PC-3 (cell line): ENCODE measurements around the gene STARD3. TPM values are rescaled to one million over a fixed set of nuclear protein-coding genes. Genes with fewer than 3 reads are reported as not detected.
A peak's percentile ranks its signal among the peaks of the same experiment; 100 is the strongest.

ENCODE experiments used
- ATAC-seq: fragments of 200-7000 bp; cut with Tn5 transposase; 2 replicates; pipeline ENCODE4 v1.9.1; 2020; ENCODE audit warnings: mild to moderate bottlenecking, moderate library complexity
- BruUV-seq: library from RNA; stranded (reverse); fragments of 400-500 nt; replicated peaks from 2 replicates; lab custom pipeline; 2021; lab: Mats Ljungman, UMichigan
- CTCF ChIA-PET: fragments of 300-600 bp; sonication (Branson Sonifier 250); formaldehyde crosslinking; loops from one replicate; lab custom pipeline; 2022; ENCODE audit warnings: antibody characterized with exemption; lab: Charles Lee
- POLR2A ChIA-PET: fragments of 300-600 bp; sonication (Branson Sonifier 250); formaldehyde crosslinking; loops from one replicate; lab custom pipeline; 2022; ENCODE audit warnings: antibody characterized with exemption; ENCODE audit not compliant: unreplicated experiment; lab: Charles Lee
- DNase-seq: peaks from one replicate; pipeline ENCODE4 v3.0.0-alpha.2; 2015
- H2AFZ ChIP-seq: fragments of 300-600 bp; sonication (generic); 2 replicates; pipeline ENCODE4 v1.6.0; 2016; ENCODE audit warnings: antibody characterized with exemption, low read length
- H3F3A ChIP-seq: fragments of 300-600 bp; sonication (generic); one replicate; pipeline ENCODE4 v1.6.0; 2017; ENCODE audit warnings: antibody characterized with exemption, low read length, control low read depth, mild to moderate bottlenecking; ENCODE audit not compliant: unreplicated experiment
- H3K27ac ChIP-seq: fragments of 300-600 bp; sonication (generic); 2 replicates; pipeline ENCODE4 v1.5.1; 2016; ENCODE audit warnings: mild to moderate bottlenecking, low read length
- H3K27me3 ChIP-seq: fragments of 300-600 bp; sonication (generic); 2 replicates; pipeline ENCODE4 v1.6.1; 2016; ENCODE audit warnings: low read length, mixed read lengths
- H3K36me3 ChIP-seq: fragments of 300-600 bp; sonication (generic); 2 replicates; pipeline ENCODE4 v1.6.1; 2016; ENCODE audit warnings: low read depth, mixed run types, low read length, mixed read lengths
- H3K4me1 ChIP-seq: fragments of 300-600 bp; sonication (generic); 2 replicates; pipeline ENCODE4 v1.5.1; 2016; ENCODE audit warnings: low read length; ENCODE audit not compliant: insufficient read depth
- H3K4me2 ChIP-seq: fragments of 300-600 bp; sonication (generic); 2 replicates; pipeline ENCODE4 v1.6.0; 2016; ENCODE audit warnings: low read length
- H3K4me3 ChIP-seq: fragments of 300-600 bp; sonication (generic); 2 replicates; pipeline ENCODE4 v1.5.1; 2016; ENCODE audit warnings: mild to moderate bottlenecking, low read length, mixed read lengths
- H3K79me2 ChIP-seq: fragments of 300-600 bp; sonication (generic); 2 replicates; pipeline ENCODE4 v1.6.1; 2017; ENCODE audit warnings: low read length, mixed read lengths
- H3K9ac ChIP-seq: fragments of 300-600 bp; sonication (generic); 2 replicates; pipeline ENCODE4 v1.6.0; 2016; ENCODE audit warnings: mild to moderate bottlenecking, low read length
- H3K9me2 ChIP-seq: fragments of 300-600 bp; sonication (generic); replicated peaks from 2 replicates; pipeline ENCODE4 v1.6.1; 2016; ENCODE audit warnings: mixed run types, low read length, mixed read lengths
- H3K9me3 ChIP-seq: fragments of 300-600 bp; sonication (generic); 2 replicates; pipeline ENCODE4 v1.6.1; 2016; ENCODE audit warnings: low read length, mixed read lengths
- H4K20me1 ChIP-seq: fragments of 300-600 bp; sonication (generic); 2 replicates; pipeline ENCODE4 v1.6.1; 2016; ENCODE audit warnings: low read length, mixed read lengths
- CTCF ChIP-seq: fragments of 300-600 bp; sonication (generic); conservative IDR thresholded peaks from 2 replicates; pipeline ENCODE4 v1.5.1; 2017; ENCODE audit warnings: antibody characterized with exemption, low read depth, mild to moderate bottlenecking, low read length
- EZH2 ChIP-seq: fragments of 300-600 bp; sonication (generic); IDR thresholded peaks from one replicate; pipeline ENCODE4 v1.6.1; 2017; ENCODE audit warnings: antibody characterized with exemption, mild to moderate bottlenecking, low read length; ENCODE audit not compliant: unreplicated experiment
- EZH2phosphoT487 ChIP-seq: fragments of 300-600 bp; sonication (generic); IDR thresholded peaks from 2 replicates; pipeline ENCODE4 v1.6.1; 2018; ENCODE audit warnings: mild to moderate bottlenecking, antibody characterized with exemption, low read length, borderline replicate concordance
- intact Hi-C: fragments of 100-400 bp; cut with micrococcal nuclease; formaldehyde crosslinking; loops from 2 replicates; pipeline ENCODE4 v1.9.0; 2023
- total RNA-seq: library from RNA; depleted of rRNA; stranded (reverse); fragments of >200 nt; gene quantifications from 2 replicates; pipeline ENCODE4 v1.2.3, GENCODE V29; 2014

Gene STARD3
- total RNA-seq, 1 experiment from 2014 or later = 30.5 TPM

DNA sequence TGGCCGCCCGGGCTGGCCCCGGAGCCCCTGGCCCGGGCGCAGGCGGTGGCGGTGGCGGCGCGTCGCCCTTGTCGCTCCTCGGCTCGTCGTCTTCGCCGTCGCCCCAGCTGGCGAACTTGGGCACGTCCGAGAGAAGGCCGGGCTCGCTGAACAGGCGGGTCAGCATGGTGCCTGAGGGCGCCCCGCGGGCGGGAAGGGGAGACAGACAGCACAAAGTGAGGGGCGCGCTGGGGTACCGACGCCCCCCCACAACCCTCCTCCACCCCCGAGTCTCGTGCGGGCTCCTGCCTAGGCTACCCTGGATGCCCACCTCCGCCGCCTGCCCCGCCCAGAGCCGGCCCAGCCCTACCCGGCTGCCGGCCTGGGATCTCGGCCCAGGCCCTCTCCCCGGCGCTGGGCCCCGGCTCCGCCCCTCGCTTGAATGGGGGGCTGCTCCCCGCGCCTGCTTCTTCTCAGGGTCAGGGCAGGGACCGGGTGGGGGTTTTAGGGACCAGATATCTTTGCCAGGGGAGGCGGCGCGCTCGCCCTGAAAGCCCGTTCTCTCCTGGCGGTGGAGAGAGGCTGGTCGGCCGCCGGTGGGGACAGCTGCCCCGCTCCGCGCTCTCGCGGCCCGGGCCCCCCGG lies 30.4 kb upstream of the STARD3 start:
- H3K36me3 ChIP-seq = no peaks in the 10 kb centered on the region
- no peak overlapping the region for H3K9ac ChIP-seq
- peak overlapping the region; percentile 40 for H2AFZ ChIP-seq
- ATAC-seq = peak; percentile 64
- H3K9me3 ChIP-seq = no peaks in the 10 kb centered on the region
- peaks cover 57% of the 10 kb centered on the region for H3K27me3 ChIP-seq
- no peaks in the 10 kb centered on the region; the same call in 1 of the 2 replicates for H3K4me1 ChIP-seq
- ChIA-PET CTCF (no interaction called here), POLR2A (no interaction called here)
- BruUV-seq = no TSS peak
- intact Hi-C loops = no loop called here
- H3F3A ChIP-seq = no peaks in the 10 kb centered on the region
- H3K79me2 ChIP-seq = no peaks in the 10 kb centered on the region
- H3K4me2 ChIP-seq = peak overlapping the region; percentile 69
- H3K4me3 ChIP-seq = peak overlapping the region; percentile 54
- H3K27ac ChIP-seq = no peak overlapping the region
- H3K9me2 ChIP-seq = no peaks in the 10 kb centered on the region
- no peak for DNase-seq
- H4K20me1 ChIP-seq = no peaks in the 10 kb centered on the region
- no peak for TF ChIP-seq EZH2
- TF ChIP-seq CTCF = no peak

DNA sequence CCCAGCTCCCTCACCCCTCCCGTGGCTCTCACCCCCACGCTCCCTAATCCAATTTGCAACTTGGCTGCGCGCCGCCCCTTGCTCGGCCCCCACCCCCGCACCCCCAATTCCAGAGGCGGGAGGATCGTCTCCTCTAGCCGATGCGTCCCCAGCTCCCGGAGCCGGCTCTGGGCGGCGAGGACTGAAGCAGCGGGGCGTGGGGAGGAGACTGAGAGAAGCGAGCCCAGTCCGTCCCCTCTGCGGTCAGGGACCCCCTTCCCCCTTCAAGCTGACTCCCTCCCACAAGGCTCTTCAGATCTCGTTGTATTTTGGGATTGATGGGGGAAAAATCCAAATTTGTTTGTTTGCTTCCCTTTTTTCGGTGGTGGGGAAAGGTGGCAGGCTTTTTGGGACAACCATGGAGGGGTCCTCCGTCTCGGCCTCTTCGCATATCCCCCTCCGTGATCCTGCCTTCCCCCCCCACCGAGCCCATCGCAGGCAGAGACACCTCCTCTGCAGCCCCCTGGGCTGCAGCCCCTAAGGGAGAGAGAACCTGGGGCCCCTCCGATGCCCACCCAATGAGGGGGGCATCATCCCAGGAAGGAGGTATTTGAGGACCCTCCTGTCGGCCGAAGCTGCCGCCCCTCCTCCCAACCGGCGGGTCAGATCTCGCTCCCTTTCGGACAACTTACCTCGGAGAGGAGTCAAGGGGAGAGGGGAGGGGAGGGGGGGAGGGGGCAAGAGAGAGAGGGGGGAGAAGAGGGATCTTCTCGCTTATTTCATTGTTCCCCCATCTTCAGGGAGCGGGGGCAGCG lies 29.7 kb upstream of the STARD3 start:
- H2AFZ ChIP-seq = no peak overlapping the region
- peak overlapping the region; percentile 69 for H3K4me2 ChIP-seq
- H3K9me3 ChIP-seq = no peaks in the 10 kb centered on the region
- ChIA-PET CTCF (no interaction called here), POLR2A (no interaction called here)
- no peaks in the 10 kb centered on the region; the same call in 1 of the 2 replicates for H3K4me1 ChIP-seq
- H3K9ac ChIP-seq = no peak overlapping the region
- peaks cover 50% of the 10 kb centered on the region for H3K27me3 ChIP-seq
- no peak for DNase-seq
- H4K20me1 ChIP-seq = no peaks in the 10 kb centered on the region
- ATAC-seq = no peak
- no peaks in the 10 kb centered on the region for H3F3A ChIP-seq
- no TSS peak for BruUV-seq
- H3K9me2 ChIP-seq = no peaks in the 10 kb centered on the region
- H3K4me3 ChIP-seq = peak overlapping the region; percentile 54
- H3K27ac ChIP-seq = no peak overlapping the region
- H3K79me2 ChIP-seq = no peaks in the 10 kb centered on the region
- TF ChIP-seq EZH2phosphoT487 = no peak
- no peak for TF ChIP-seq EZH2
- TF ChIP-seq CTCF = no peak
- H3K36me3 ChIP-seq = no peaks in the 10 kb centered on the region
- intact Hi-C loops = no loop called here

- intact Hi-C loops = no loop called here
- H3K4me3 ChIP-seq = peak within 1 kb of the TSS; percentile 54
- BruUV-seq = no TSS peak
- peaks cover 45% of the 10 kb centered on the region for H3K27me3 ChIP-seq
- H4K20me1 ChIP-seq = no peaks in the 10 kb centered on the region
- no peaks in the 10 kb centered on the region for H3K9me3 ChIP-seq
- ATAC-seq = no peak
- no peaks in the 10 kb centered on the region for H3K36me3 ChIP-seq
- no peak for DNase-seq
- H3K9ac ChIP-seq = no peak within 1 kb of the TSS
- H3K4me1 ChIP-seq = no peaks in the 10 kb centered on the region; the same call in 1 of the 2 replicates
- TF ChIP-seq EZH2 = no peak
- TF ChIP-seq EZH2phosphoT487 = no peak
- no peak for TF ChIP-seq CTCF
- peak within 1 kb of the TSS; percentile 69 for H3K4me2 ChIP-seq
- POLR2A ChIA-PET = no interaction called here
- H3K27ac ChIP-seq = no peak within 1 kb of the TSS
- no peaks in the 10 kb centered on the region for H3K9me2 ChIP-seq
- no peaks in the 10 kb centered on the region for H3K79me2 ChIP-seq
- H2AFZ ChIP-seq = peak within 1 kb of the TSS; percentile 40
- CTCF ChIA-PET = no interaction called here
- H3F3A ChIP-seq = no peaks in the 10 kb centered on the region
Observed at GRCh38 chr17:39607851-39608130, 29.2 kb upstream of the STARD3 start, which contains the start of gene NEUROD2. NEUROD2 (minus strand) TSS chr17:39607920; CDS start chr17:39606599, 1,321 bp downstream.
